ENCODE measurements around the gene LRP4. TPM values are rescaled to one million over a fixed set of nuclear protein-coding genes. Genes with fewer than 3 reads are reported as not detected.

The LRP4 gene
- total and polyA plus RNA-seq, 2 of the 13 experiments (the other 11 are each of a cell fraction or from before 2014, with no cell fraction given) = 4.7 to 13.3 TPM

DNA sequence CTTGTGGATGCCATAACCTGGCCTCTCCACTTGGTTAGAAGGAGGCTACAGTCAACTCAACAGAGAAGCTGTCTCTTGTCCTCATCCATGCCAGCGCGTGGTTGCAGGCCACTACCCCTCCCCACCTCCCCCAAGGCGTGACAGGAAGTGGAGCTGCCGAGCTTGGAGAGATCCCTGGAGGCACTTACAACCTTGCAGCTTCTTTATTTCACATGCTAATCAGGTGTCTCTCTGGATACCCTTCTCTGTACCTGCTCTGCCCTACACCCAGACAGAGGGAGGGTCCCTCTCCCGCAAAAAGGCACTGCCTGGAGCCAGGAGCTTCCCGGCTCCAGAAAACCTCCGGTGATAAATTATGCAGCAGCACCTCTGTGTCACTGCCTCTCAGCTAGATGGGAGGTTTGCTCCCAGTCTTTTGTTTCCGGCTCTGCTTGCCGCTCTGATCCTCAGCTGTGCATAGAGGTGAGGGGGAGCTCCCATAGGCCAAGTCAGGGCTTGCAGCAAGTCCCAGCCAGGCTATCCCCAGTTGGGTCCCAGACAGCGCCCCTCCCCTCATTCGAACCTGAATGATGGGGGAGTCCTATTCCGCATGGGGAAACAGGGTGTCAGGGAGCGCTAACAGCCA lies 5.7 kb downstream of the LRP4 start:
- in situ Hi-C loops (cut with HindIII; ENCODE audit: extremely low pct_ligation_motif_present, low pct_unique_long_range_greater_than_20kb) = no loop called here
- ChIA-PET CTCF (ENCODE audit: low intra/inter-chr PET ratio, low total read pairs) (no interaction called here), POLR2A (no interaction called here)
- no peak overlapping the region for H3K9ac ChIP-seq (ENCODE audit: insufficient read depth, low read depth, low read length)
- H2AFZ ChIP-seq (ENCODE audit: low read length) = no peak overlapping the region
- DNase-seq (ENCODE audit: low spot score) (no peak), FAIRE-seq (no peak), ATAC-seq (no peak)
- BruUV-seq (replicated peaks) = no TSS peak
- H3K4me2 ChIP-seq (ENCODE audit: low read depth, low read length) = no peak overlapping the region
- no peak overlapping the region for H3K27ac ChIP-seq (ENCODE audit: extremely low read length, insufficient read depth, low read length)
- H3K4me1 ChIP-seq (ENCODE audit: insufficient read depth, low read length) = peaks cover 9% of the 10 kb centered on the region
- no peak overlapping the region for H3K4me3 ChIP-seq (replicated peaks in 1 of 3; ENCODE audit: insufficient read depth in 1 of 3, low read depth in 2 of 3, low read length in 3 of 3)
- no peaks in the 10 kb centered on the region for H3K27me3 ChIP-seq (ENCODE audit: control insufficient read depth in 1 of 2, insufficient read depth in 2 of 2, low read length in 2 of 2)
- H3K9me3 ChIP-seq (ENCODE audit: low read length) = no peaks in the 10 kb centered on the region
- no peak for TF ChIP-seq ZNF326 (CRISPR knock-in tag; IDR thresholded peaks at IDR 0.05; ENCODE audit: borderline replicate concordance)
- TF ChIP-seq BCLAF1 (IDR thresholded peaks at IDR 0.05) = no peak
- TF ChIP-seq ZNF549 (CRISPR knock-in tag; IDR thresholded peaks at IDR 0.05) = no peak
- TF ChIP-seq NCOR1 (IDR thresholded peaks at IDR 0.05; ENCODE audit: borderline replicate concordance, low read length) = no peak
- TF ChIP-seq BCL6 (CRISPR knock-in tag; IDR thresholded peaks at IDR 0.05) = no peak
- TF ChIP-seq ZNF329 (CRISPR knock-in tag; IDR thresholded peaks at IDR 0.05; ENCODE audit: low read depth) = no peak
- TF ChIP-seq TBX3 (IDR thresholded peaks at IDR 0.05; ENCODE audit: borderline replicate concordance) = no peak
- no peak for TF ChIP-seq REXO4 (CRISPR knock-in tag; IDR thresholded peaks at IDR 0.05; ENCODE audit: borderline replicate concordance)
- no peak for TF ChIP-seq ZNF3 (CRISPR knock-in tag; IDR thresholded peaks at IDR 0.05)
- no peak for TF ChIP-seq HNRNPLL (IDR thresholded peaks at IDR 0.05; ENCODE audit: low read depth, low read length, poor library complexity, severe bottlenecking)
- no peak for TF ChIP-seq CBX2 (IDR thresholded peaks at IDR 0.05; ENCODE audit: low read depth, low read length)
- no peak for TF ChIP-seq CBX2 (CRISPR knock-in tag; IDR thresholded peaks at IDR 0.05; ENCODE audit: low read depth)
- no peak for TF ChIP-seq ZNF850 (CRISPR knock-in tag; conservative IDR thresholded peaks at IDR 0.05)
- no peaks in the 10 kb centered on the region for H4K20me1 ChIP-seq (ENCODE audit: insufficient read depth, low read length)
- 95% methylated on average over 12 of the region's 13 CpGs for WGBS (ENCODE audit: low lambda C conversion rate)
- H3K36me3 ChIP-seq (replicated peaks in 1 of 2; ENCODE audit: control insufficient read depth in 1 of 2, insufficient read depth in 2 of 2, low read length in 2 of 2) = no peaks in the 10 kb centered on the region
- H3K79me2 ChIP-seq (ENCODE audit: insufficient read depth, low read length) = peaks cover 24% of the 10 kb centered on the region
- intact Hi-C loops (cut with micrococcal nuclease; ENCODE audit: unreplicated experiment) = no loop called here

All from HepG2 (cell line).